Ramos (cell line): ENCODE measurements around the gene SCNN1A.

Experiments used
- in situ Hi-C: fragments of 300-500 bp; cut with MboI; formaldehyde crosslinking; loops from one replicate; pipeline ENCODE4 v1.14.3; 2022; ENCODE audit warnings: low sequenced_read_pairs; ENCODE audit not compliant: unreplicated experiment

The SCNN1A gene

GRCh38 chr12:6386038-6386437, 10.7 kb upstream of the SCNN1A start:
- in situ Hi-C loops: no loop called here

- in situ Hi-C loops: no loop called here
Observed at GRCh38 chr12:6384499-6385436, 9.4 kb upstream of the SCNN1A start.

- in situ Hi-C loops: no loop called here
Observed at GRCh38 chr12:6383572-6384498, 8.5 kb upstream of the SCNN1A start, which contains the start of gene LTBR. LTBR (plus strand) TSS chr12:6384162; CDS start chr12:6384359, 197 bp downstream.

GRCh38 chr12:6382982-6383381, 7.6 kb upstream of the SCNN1A start:
- in situ Hi-C loops: no loop called here

GRCh38 chr12:6382371-6382770, 7.0 kb upstream of the SCNN1A start:
- in situ Hi-C loops: no loop called here

- in situ Hi-C loops: no loop called here
Observed at GRCh38 chr12:6380141-6381121, 5.1 kb upstream of the SCNN1A start.

- in situ Hi-C loops: no loop called here
Observed at GRCh38 chr12:6378709-6379472, 3.5 kb upstream of the SCNN1A start.

- in situ Hi-C loops: no loop called here
Observed at GRCh38 chr12:6377667-6377994, 2.3 kb upstream of the SCNN1A start.

- in situ Hi-C loops: no loop called here
Observed at GRCh38 chr12:6376870-6377666, 1.7 kb upstream of the SCNN1A start.

- in situ Hi-C loops: no loop called here
Observed at GRCh38 chr12:6376079-6376869, 911 bp upstream of the SCNN1A start.

- in situ Hi-C loops: no loop called here
Observed at GRCh38 chr12:6374786-6375160, 590 bp downstream of the SCNN1A start.

GRCh38 chr12:6374028-6374785, 1.2 kb downstream of the SCNN1A start:
- in situ Hi-C loops: no loop called here

GRCh38 chr12:6373022-6373787, 2.2 kb downstream of the SCNN1A start:
- in situ Hi-C loops: no loop called here

- in situ Hi-C loops: no loop called here
Observed at GRCh38 chr12:6372403-6373003, 2.9 kb downstream of the SCNN1A start.

GRCh38 chr12:6370994-6371754, 4.2 kb downstream of the SCNN1A start:
- in situ Hi-C loops: no loop called here
